Mucosa of descending colon (tissue), 3 donors: Measurements from ENCODE around the gene KLRG1. TPM values are rescaled to one million over a fixed set of nuclear protein-coding genes. Genes with fewer than 3 reads are reported as not detected.

Source experiments
- ATAC-seq: fragments of 200-7000 bp; cut with Tn5 transposase; one replicate; pipeline ENCODE4 v1.9.1; 2020; ENCODE audit warnings: mild to moderate bottlenecking, moderate library complexity
- DNase-seq, 3 donors: peaks; one replicate each; pipeline ENCODE4 v3.0.0-alpha.2; 2020
- H3K36me3 ChIP-seq: fragments of 200-600 bp; one replicate; pipeline ENCODE4 v1.8.0; 2021; ENCODE audit warnings: low read depth, mild to moderate bottlenecking
- H3K4me1 ChIP-seq: fragments of 200-600 bp; one replicate; pipeline ENCODE4 v1.8.0; 2021; ENCODE audit warnings: low read depth, mild to moderate bottlenecking
- H3K4me3 ChIP-seq: fragments of 200-600 bp; one replicate; pipeline ENCODE4 v1.8.0; 2021; ENCODE audit warnings: mild to moderate bottlenecking
- H3K9me3 ChIP-seq: fragments of 200-600 bp; one replicate; pipeline ENCODE4 v1.8.0; 2021; ENCODE audit warnings: mild to moderate bottlenecking
- CTCF ChIP-seq: fragments of 200-600 bp; IDR thresholded peaks from one replicate; pipeline ENCODE4 v1.8.0; 2022; ENCODE audit warnings: antibody characterized with exemption, mild to moderate bottlenecking
- intact Hi-C, 2 donors: fragments of 100-400 bp; cut with DNase I in 1 of 2; cut with micrococcal nuclease in 1 of 2; formaldehyde crosslinking; loops; one replicate each; pipeline versions ENCODE4 v1.11.0 to v1.11.1; 2022; cut with DNase I, micrococcal nuclease
- total RNA-seq, 3 donors: library from RNA; stranded (reverse); fragmentation: NEBNext Ultra II Directional in 2 of 3; extraction: Animal tissue kit (Norgen Biotek cat#: 25700) in 2 of 3; gene quantifications; one replicate each; pipeline versions ENCODE4 v1.2.1 to v1.2.4, GENCODE V29; 2021 to 2023
- donor health status: DM: no; HTN: no; CAD: no; lungs with moderate emphysema.
- donor health status: DM: no; HTN: no; CAD: no.
- donor health status: DM: no; HTN: yes; CAD: no.

KLRG1 gene
- total RNA-seq, 3 donors from 2014 or later: 1.1 to 4.1 (median 3.0) TPM

GRCh38 chr12:9052610-9053009 lies 63.3 kb downstream of the KLRG1 start:
- H3K4me1 ChIP-seq: no peaks in the 10 kb centered on the region
- intact Hi-C loops: no loop called here
- DNase-seq (no peak), ATAC-seq (no peak)
- no peak overlapping the region for H3K4me3 ChIP-seq
- no peaks in the 10 kb centered on the region for H3K9me3 ChIP-seq
- no peaks in the 10 kb centered on the region for H3K36me3 ChIP-seq
- TF ChIP-seq CTCF: no peak

Other genes with a start within 250 kb of the KLRG1 start
- under 1 TPM in 1 of 3 donors, not detected in 2; 0.46 TPM for gene A2ML1, start 166.9 kb upstream of the KLRG1 start, total RNA-seq
- 10 to 100 TPM in 2 of 3 donors, 1 to 10 TPM in 1; 7.5 to 49.3 (median 11.2) TPM for gene PHC1, start 75.0 kb upstream of the KLRG1 start, total RNA-seq
- gene M6PR, start 39.9 kb upstream of the KLRG1 start, total RNA-seq: 100 to 1,000 TPM; 104 to 126 (median 105) TPM
- gene A2M, start 126.4 kb downstream of the KLRG1 start, total RNA-seq: 100 to 1,000 TPM in 2 of 3 donors, 10 to 100 TPM in 1; 83.5 to 223 (median 165) TPM
- gene PZP, start 218.8 kb downstream of the KLRG1 start, total RNA-seq: under 1 TPM in 1 of 3 donors, not detected in 2; 0.07 TPM